Hepatocyte (in vitro differentiated cells): ENCODE data around the gene PRKCZ. TPM values are rescaled to one million over a fixed set of nuclear protein-coding genes. Genes with fewer than 3 reads are reported as not detected.

Experiments
- DNase-seq: peaks from one replicate; pipeline ENCODE4 v3.0.0-alpha.2; 2016; ENCODE audit warnings: low spot score
- H2AFZ ChIP-seq: fragments of 200-600 bp; sonication (generic); 2 replicates; pipeline ENCODE4 v1.6.0; 2016; ENCODE audit warnings: antibody characterized with exemption, mild to moderate bottlenecking
- H3K27ac ChIP-seq: fragments of 200-600 bp; sonication (generic); 2 replicates; pipeline ENCODE4 v1.5.1; 2016; ENCODE audit warnings: mild to moderate bottlenecking
- H3K27me3 ChIP-seq: fragments of 200-600 bp; sonication (generic); 2 replicates; pipeline ENCODE4 v1.6.1; 2016
- H3K36me3 ChIP-seq: fragments of 200-600 bp; sonication (generic); replicated peaks from 2 replicates; pipeline ENCODE4 v1.5.1; 2016; ENCODE audit warnings: low read depth; ENCODE audit not compliant: insufficient read depth
- H3K4me1 ChIP-seq: fragments of 200-600 bp; sonication (generic); 2 replicates; pipeline ENCODE4 v1.5.1; 2016; ENCODE audit warnings: mild to moderate bottlenecking, moderate library complexity; ENCODE audit not compliant: insufficient read depth
- H3K4me2 ChIP-seq: fragments of 200-600 bp; sonication (generic); 2 replicates; pipeline ENCODE4 v1.6.0; 2016
- H3K4me3 ChIP-seq: fragments of 200-600 bp; sonication (generic); 2 replicates; pipeline ENCODE4 v1.5.1; 2016; ENCODE audit warnings: mild to moderate bottlenecking
- H3K79me2 ChIP-seq: fragments of 200-600 bp; sonication (generic); 2 replicates; pipeline ENCODE4 v1.6.0; 2017; ENCODE audit warnings: mild to moderate bottlenecking
- H3K9me2 ChIP-seq: fragments of 200-600 bp; sonication (generic); replicated peaks from 2 replicates; pipeline ENCODE4 v1.6.0; 2017; ENCODE audit warnings: mild to moderate bottlenecking; ENCODE audit not compliant: insufficient read depth
- H3K9me3 ChIP-seq: fragments of 200-600 bp; sonication (generic); 2 replicates; pipeline ENCODE4 v1.5.1; 2016; ENCODE audit warnings: low read depth, mild to moderate bottlenecking
- H4K20me1 ChIP-seq: fragments of 200-600 bp; sonication (generic); 2 replicates; pipeline ENCODE4 v1.6.0; 2016; ENCODE audit warnings: mild to moderate bottlenecking; ENCODE audit not compliant: insufficient read depth, poor library complexity, severe bottlenecking
- CTCF ChIP-seq: fragments of 200-600 bp; sonication (generic); IDR thresholded peaks from 2 replicates; pipeline ENCODE4 v1.5.1; 2016; ENCODE audit warnings: antibody characterized with exemption, mild to moderate bottlenecking; ENCODE audit not compliant: poor library complexity
- EZH2 ChIP-seq: fragments of 200-600 bp; sonication (generic); IDR thresholded peaks from 2 replicates; pipeline ENCODE4 v1.6.1; 2016; ENCODE audit warnings: antibody characterized with exemption, mild to moderate bottlenecking, borderline replicate concordance
- EZH2phosphoT487 ChIP-seq: fragments of 200-600 bp; sonication (generic); IDR thresholded peaks from one replicate; pipeline ENCODE4 v1.6.1; 2018; ENCODE audit warnings: antibody characterized with exemption, mild to moderate bottlenecking, low read depth, moderate library complexity; ENCODE audit not compliant: unreplicated experiment, severe bottlenecking
- WGBS: methylation state at CpG from one replicate; pipeline ENCODE4 v1.1.6; 2016; ENCODE audit warnings: low lambda C conversion rate; ENCODE audit errors: missing lambda C conversion rate; 5-methylcytosine and 5-hydroxymethylcytosine counted together
- polyA plus RNA-seq: library from polyadenylated mRNA; unstranded; fragments of >200 nt; fragmentation: Nextera tagmentation; extraction: Ambion mirVana; gene quantifications from 2 replicates; pipeline ENCODE4 v1.2.1, GENCODE V29; 2016
- total RNA-seq: library from RNA; depleted of rRNA; stranded (reverse); fragments of >200 nt; gene quantifications from 2 replicates; pipeline ENCODE4 v1.2.3, GENCODE V29; 2014

PRKCZ gene
- total and polyA plus RNA-seq, 2 experiments from 2014 or later = 41.0 to 52.3 TPM

DNA sequence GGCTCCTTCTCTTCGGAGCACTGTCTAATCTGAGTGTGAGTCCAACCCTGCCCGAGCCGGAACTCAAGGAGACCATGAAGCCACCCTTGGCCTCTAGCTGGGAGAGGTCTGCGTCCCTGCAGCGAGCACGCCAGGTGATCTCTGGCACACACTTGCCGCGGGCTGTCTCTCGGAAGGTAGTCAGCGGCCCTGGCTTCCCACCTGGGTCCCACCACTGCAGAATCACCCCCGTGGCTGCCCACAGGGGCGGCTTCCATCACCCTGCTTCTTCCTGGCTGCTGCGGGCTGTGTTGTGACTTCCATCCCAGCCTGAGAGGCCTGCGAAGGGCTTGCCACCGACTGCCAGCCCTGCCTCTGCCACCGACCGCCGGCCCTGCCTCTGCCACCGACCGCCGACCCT is 127.3 kb downstream of the PRKCZ start:
- Histone ChIP-seq H3K4me3 (no peak overlapping the region), H3K79me2 (no peaks in the 10 kb centered on the region), H3K27me3 (no peaks in the 10 kb centered on the region), H3K9me3 (no peaks in the 10 kb centered on the region), H4K20me1 (no peaks in the 10 kb centered on the region), H3K27ac (no peak overlapping the region), H3K4me2 (no peak overlapping the region), H3K4me1 (no peaks in the 10 kb centered on the region), H2AFZ (no peak overlapping the region), H3K9me2 (no peaks in the 10 kb centered on the region), H3K36me3 (no peaks in the 10 kb centered on the region)
- WGBS = 96% methylated on average over 21 of the region's 21 CpGs
- no peak for DNase-seq
- TF ChIP-seq EZH2phosphoT487 (no peak), EZH2 (no peak), CTCF (no peak)

DNA sequence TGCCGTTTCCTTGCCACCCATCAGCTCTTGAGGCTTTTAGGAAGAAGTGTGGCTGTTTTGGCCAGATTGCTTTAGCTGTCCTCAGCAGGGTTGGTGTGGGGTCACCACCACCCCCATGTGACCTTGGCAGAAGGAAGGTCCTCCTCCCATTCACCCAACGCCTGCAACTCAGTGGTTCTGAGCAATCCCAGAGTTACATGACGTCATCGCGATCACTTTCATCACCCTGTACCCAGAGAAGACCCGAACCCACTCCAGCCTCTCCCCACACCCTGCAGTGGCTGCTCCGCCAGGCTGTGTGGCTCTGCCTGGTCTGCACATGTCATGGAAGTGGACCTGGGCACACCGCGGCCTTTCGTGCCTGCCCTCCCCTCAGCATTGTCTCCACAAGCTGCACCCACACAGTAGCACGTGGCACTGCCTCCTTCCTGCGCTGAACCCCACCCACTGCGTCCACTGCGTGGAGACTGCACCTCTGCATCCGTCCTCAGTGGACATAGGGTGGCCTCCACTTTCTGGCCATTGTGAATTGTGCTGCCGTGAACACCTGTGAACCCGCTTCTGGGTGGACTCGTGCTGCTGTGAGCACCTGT is 127.8 kb downstream of the PRKCZ start:
- H3K4me3 ChIP-seq = no peak overlapping the region
- TF ChIP-seq EZH2 (no peak), CTCF (no peak), EZH2phosphoT487 (no peak)
- H3K27ac ChIP-seq = no peak overlapping the region
- no peaks in the 10 kb centered on the region for H3K4me1 ChIP-seq
- H3K36me3 ChIP-seq = no peaks in the 10 kb centered on the region
- no peak overlapping the region for H3K4me2 ChIP-seq
- WGBS = 98% methylated on average over 18 of the region's 18 CpGs
- no peak overlapping the region for H2AFZ ChIP-seq
- H3K9me3 ChIP-seq = no peaks in the 10 kb centered on the region
- no peak for DNase-seq
- H4K20me1 ChIP-seq = no peaks in the 10 kb centered on the region
- H3K79me2 ChIP-seq = no peaks in the 10 kb centered on the region
- H3K9me2 ChIP-seq = no peaks in the 10 kb centered on the region
- no peaks in the 10 kb centered on the region for H3K27me3 ChIP-seq

DNA sequence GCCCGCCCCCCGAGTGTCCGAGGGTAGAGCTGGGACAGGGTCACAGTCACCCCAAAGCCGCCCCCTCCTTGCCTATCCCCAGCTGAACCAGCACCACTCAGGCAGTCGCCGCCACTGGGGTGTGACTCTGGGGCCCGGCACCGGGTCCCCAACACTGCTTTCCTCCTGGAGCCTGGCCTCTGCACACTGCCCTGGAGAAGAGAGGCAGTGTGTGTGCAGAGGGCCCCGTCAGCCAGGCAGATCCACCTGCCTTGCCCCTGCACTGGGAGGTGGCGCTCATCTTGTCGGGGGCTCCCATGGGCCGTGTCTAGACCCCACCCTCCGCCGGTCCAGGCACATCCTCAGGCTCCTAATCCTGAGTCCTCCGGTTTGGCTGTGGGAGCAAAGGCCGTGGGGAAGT is 128.7 kb downstream of the PRKCZ start:
- H4K20me1 ChIP-seq = no peaks in the 10 kb centered on the region
- no peaks in the 10 kb centered on the region for H3K36me3 ChIP-seq
- H3K79me2 ChIP-seq = no peaks in the 10 kb centered on the region
- H3K27me3 ChIP-seq = no peaks in the 10 kb centered on the region
- no peaks in the 10 kb centered on the region for H3K4me1 ChIP-seq
- TF ChIP-seq CTCF (no peak), EZH2 (no peak), EZH2phosphoT487 (no peak)
- WGBS = 96% methylated on average over 15 of the region's 16 CpGs
- no peak overlapping the region for H2AFZ ChIP-seq
- no peak overlapping the region for H3K4me2 ChIP-seq
- no peak overlapping the region for H3K4me3 ChIP-seq
- DNase-seq = no peak
- H3K27ac ChIP-seq = no peak overlapping the region
- no peaks in the 10 kb centered on the region for H3K9me3 ChIP-seq
- H3K9me2 ChIP-seq = no peaks in the 10 kb centered on the region
